ENCODE results near the gene THBS1. TPM values are rescaled to one million over a fixed set of nuclear protein-coding genes. Genes with fewer than 3 reads are reported as not detected.
A peak's percentile ranks its signal among the peaks of the same experiment; 100 is the strongest.

THBS1 gene
- total RNA-seq, 1 experiment from 2014 or later = 305 TPM

DNA sequence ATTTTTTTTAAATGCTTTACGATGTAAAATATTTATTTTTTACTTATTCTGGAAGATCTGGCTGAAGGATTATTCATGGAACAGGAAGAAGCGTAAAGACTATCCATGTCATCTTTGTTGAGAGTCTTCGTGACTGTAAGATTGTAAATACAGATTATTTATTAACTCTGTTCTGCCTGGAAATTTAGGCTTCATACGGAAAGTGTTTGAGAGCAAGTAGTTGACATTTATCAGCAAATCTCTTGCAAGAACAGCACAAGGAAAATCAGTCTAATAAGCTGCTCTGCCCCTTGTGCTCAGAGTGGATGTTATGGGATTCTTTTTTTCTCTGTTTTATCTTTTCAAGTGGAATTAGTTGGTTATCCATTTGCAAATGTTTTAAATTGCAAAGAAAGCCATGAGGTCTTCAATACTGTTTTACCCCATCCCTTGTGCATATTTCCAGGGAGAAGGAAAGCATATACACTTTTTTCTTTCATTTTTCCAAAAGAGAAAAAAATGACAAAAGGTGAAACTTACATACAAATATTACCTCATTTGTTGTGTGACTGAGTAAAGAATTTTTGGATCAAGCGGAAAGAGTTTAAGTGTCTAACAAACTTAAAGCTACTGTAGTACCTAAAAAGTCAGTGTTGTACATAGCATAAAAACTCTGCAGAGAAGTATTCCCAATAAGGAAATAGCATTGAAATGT lies 15.6 kb downstream of the THBS1 start:
- no peak overlapping the region for H2AFZ ChIP-seq (ENCODE audit: low read length)
- peaks cover 20% of the 10 kb centered on the region for H4K20me1 ChIP-seq (ENCODE audit: low read length)
- no peak overlapping the region for H3K4me2 ChIP-seq (ENCODE audit: low read length)
- TF ChIP-seq EZH2 (IDR thresholded peaks at IDR 0.05; ENCODE audit: low read length, unreplicated experiment) = no peak
- TF ChIP-seq, protein P1, sequence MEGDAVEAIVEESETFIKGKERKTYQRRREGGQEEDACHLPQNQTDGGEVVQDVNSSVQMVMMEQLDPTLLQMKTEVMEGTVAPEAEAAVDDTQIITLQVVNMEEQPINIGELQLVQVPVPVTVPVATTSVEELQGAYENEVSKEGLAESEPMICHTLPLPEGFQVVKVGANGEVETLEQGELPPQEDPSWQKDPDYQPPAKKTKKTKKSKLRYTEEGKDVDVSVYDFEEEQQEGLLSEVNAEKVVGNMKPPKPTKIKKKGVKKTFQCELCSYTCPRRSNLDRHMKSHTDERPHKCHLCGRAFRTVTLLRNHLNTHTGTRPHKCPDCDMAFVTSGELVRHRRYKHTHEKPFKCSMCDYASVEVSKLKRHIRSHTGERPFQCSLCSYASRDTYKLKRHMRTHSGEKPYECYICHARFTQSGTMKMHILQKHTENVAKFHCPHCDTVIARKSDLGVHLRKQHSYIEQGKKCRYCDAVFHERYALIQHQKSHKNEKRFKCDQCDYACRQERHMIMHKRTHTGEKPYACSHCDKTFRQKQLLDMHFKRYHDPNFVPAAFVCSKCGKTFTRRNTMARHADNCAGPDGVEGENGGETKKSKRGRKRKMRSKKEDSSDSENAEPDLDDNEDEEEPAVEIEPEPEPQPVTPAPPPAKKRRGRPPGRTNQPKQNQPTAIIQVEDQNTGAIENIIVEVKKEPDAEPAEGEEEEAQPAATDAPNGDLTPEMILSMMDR (conservative IDR thresholded peaks at IDR 0.05; ENCODE audit: low read depth, low read length) = no peak
- no peak for TF ChIP-seq EZH2phosphoT487 (IDR thresholded peaks at IDR 0.05; ENCODE audit: borderline replicate concordance, low read length)
- BruUV-seq (replicated peaks) = no TSS peak
- no peak overlapping the region for H3K4me3 ChIP-seq (ENCODE audit: low read length)
- peaks cover 28% of the 10 kb centered on the region for H3K4me1 ChIP-seq (ENCODE audit: insufficient read depth, low read length)
- intact Hi-C loops (cut with micrococcal nuclease) = no loop called here
- peaks cover 60% of the 10 kb centered on the region for H3K36me3 ChIP-seq (ENCODE audit: low read depth, low read length)
- no peaks in the 10 kb centered on the region for H3K9me3 ChIP-seq (ENCODE audit: low read length)
- H3K27me3 ChIP-seq (ENCODE audit: low read length) = no peaks in the 10 kb centered on the region
- H3F3A ChIP-seq (ENCODE audit: low read length, unreplicated experiment) = peaks cover 40% of the 10 kb centered on the region
- H3K9ac ChIP-seq (ENCODE audit: low read length) = no peak overlapping the region
- peak; percentile 11 for DNase-seq
- CTCF ChIA-PET = interaction anchor here (0.7 kb wide), 1 partner anchor 828 kb away, joined by 4 read pairs; no protein-coding TSS in a partner anchor
- ATAC-seq = no peak
- no peak overlapping the region for H3K27ac ChIP-seq (ENCODE audit: low read length)
- no peaks in the 10 kb centered on the region for H3K9me2 ChIP-seq (replicated peaks; ENCODE audit: low read length)
- H3K79me2 ChIP-seq (ENCODE audit: low read length) = no peaks in the 10 kb centered on the region
- POLR2A ChIA-PET (ENCODE audit: unreplicated experiment) = no interaction called here

DNA sequence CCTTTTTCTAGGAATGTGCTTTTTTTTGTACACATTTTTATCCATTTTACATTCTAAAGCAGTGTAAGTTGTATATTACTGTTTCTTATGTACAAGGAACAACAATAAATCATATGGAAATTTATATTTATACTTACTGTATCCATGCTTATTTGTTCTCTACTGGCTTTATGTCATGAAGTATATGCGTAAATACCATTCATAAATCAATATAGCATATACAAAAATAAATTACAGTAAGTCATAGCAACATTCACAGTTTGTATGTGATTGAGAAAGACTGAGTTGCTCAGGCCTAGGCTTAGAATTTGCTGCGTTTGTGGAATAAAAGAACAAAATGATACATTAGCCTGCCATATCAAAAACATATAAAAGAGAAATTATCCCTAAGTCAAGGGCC lies 16.5 kb downstream of the THBS1 start:
- ChIA-PET POLR2A (ENCODE audit: unreplicated experiment) (no interaction called here), CTCF (no interaction called here)
- Histone ChIP-seq H3K27me3 (ENCODE audit: low read length) (no peaks in the 10 kb centered on the region), H3K9me2 (replicated peaks; ENCODE audit: low read length) (no peaks in the 10 kb centered on the region), H2AFZ (ENCODE audit: low read length) (no peak overlapping the region), H3K4me1 (ENCODE audit: insufficient read depth, low read length) (peaks cover 28% of the 10 kb centered on the region), H3K4me2 (ENCODE audit: low read length) (no peak overlapping the region), H3K9ac (ENCODE audit: low read length) (no peak overlapping the region), H3K27ac (ENCODE audit: low read length) (no peak overlapping the region), H3K79me2 (ENCODE audit: low read length) (no peaks in the 10 kb centered on the region), H3K36me3 (ENCODE audit: low read depth, low read length) (peaks cover 52% of the 10 kb centered on the region), H3K9me3 (ENCODE audit: low read length) (no peaks in the 10 kb centered on the region), H4K20me1 (ENCODE audit: low read length) (peaks cover 16% of the 10 kb centered on the region), H3K4me3 (ENCODE audit: low read length) (no peak overlapping the region), H3F3A (ENCODE audit: low read length, unreplicated experiment) (peaks cover 39% of the 10 kb centered on the region)
- no TSS peak for BruUV-seq (replicated peaks)
- intact Hi-C loops (cut with micrococcal nuclease) = no loop called here
- DNase-seq (peak; percentile 8), ATAC-seq (no peak)
- TF ChIP-seq EZH2phosphoT487 (IDR thresholded peaks at IDR 0.05; ENCODE audit: borderline replicate concordance, low read length) (no peak), EZH2 (IDR thresholded peaks at IDR 0.05; ENCODE audit: low read length, unreplicated experiment) (no peak)
- TF ChIP-seq, protein P1 (conservative IDR thresholded peaks at IDR 0.05; ENCODE audit: low read depth, low read length) = no peak

DNA sequence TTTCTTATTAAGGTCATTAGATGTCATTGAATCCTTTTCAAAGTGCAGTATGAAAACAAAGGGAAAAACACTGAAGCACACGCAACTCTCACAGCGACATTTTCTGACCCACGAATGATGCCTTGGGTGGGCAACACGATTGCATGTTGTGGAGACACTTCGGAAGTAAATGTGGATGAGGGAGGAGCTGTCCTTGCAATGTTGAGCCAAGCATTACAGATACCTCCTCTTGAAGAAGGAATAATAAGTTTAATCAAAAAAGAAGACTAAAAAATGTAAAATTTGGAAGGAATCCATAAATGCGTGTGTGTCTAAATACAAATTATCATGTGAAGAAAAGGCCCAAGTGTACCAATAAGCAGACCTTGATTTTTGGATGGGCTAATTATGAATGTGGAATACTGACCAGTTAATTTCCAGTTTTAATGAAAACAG lies 16.9 kb downstream of the THBS1 start:
- Histone ChIP-seq H3K4me3 (ENCODE audit: low read length) (no peak overlapping the region), H3K9me3 (ENCODE audit: low read length) (no peaks in the 10 kb centered on the region), H2AFZ (ENCODE audit: low read length) (no peak overlapping the region), H3F3A (ENCODE audit: low read length, unreplicated experiment) (peaks cover 36% of the 10 kb centered on the region), H3K27ac (ENCODE audit: low read length) (no peak overlapping the region), H3K4me1 (ENCODE audit: insufficient read depth, low read length) (peaks cover 28% of the 10 kb centered on the region), H3K27me3 (ENCODE audit: low read length) (no peaks in the 10 kb centered on the region), H3K36me3 (ENCODE audit: low read depth, low read length) (peaks cover 48% of the 10 kb centered on the region), H3K9me2 (replicated peaks; ENCODE audit: low read length) (no peaks in the 10 kb centered on the region), H4K20me1 (ENCODE audit: low read length) (peaks cover 12% of the 10 kb centered on the region), H3K9ac (ENCODE audit: low read length) (no peak overlapping the region), H3K79me2 (ENCODE audit: low read length) (no peaks in the 10 kb centered on the region), H3K4me2 (ENCODE audit: low read length) (no peak overlapping the region)
- BruUV-seq (replicated peaks) = no TSS peak
- ATAC-seq = no peak
- peak; percentile 31 for DNase-seq
- ChIA-PET CTCF (no interaction called here), POLR2A (ENCODE audit: unreplicated experiment) (no interaction called here)
- intact Hi-C loops (cut with micrococcal nuclease) = no loop called here
- TF ChIP-seq, protein P1 (conservative IDR thresholded peaks at IDR 0.05; ENCODE audit: low read depth, low read length) = no peak
- no peak for TF ChIP-seq EZH2 (IDR thresholded peaks at IDR 0.05; ENCODE audit: low read length, unreplicated experiment)

All from PC-3 (cell line).